GM18498 (cell line): ENCODE data around the gene ARHGAP40.

Source experiments
- ATAC-seq: cut with Tn5 transposase; IDR thresholded peaks from one replicate; pipeline ENCODE4 v1.9.1; 2021; ENCODE audit warnings: mild to moderate bottlenecking, moderate library complexity; ENCODE audit not compliant: unreplicated experiment

Gene ARHGAP40

DNA sequence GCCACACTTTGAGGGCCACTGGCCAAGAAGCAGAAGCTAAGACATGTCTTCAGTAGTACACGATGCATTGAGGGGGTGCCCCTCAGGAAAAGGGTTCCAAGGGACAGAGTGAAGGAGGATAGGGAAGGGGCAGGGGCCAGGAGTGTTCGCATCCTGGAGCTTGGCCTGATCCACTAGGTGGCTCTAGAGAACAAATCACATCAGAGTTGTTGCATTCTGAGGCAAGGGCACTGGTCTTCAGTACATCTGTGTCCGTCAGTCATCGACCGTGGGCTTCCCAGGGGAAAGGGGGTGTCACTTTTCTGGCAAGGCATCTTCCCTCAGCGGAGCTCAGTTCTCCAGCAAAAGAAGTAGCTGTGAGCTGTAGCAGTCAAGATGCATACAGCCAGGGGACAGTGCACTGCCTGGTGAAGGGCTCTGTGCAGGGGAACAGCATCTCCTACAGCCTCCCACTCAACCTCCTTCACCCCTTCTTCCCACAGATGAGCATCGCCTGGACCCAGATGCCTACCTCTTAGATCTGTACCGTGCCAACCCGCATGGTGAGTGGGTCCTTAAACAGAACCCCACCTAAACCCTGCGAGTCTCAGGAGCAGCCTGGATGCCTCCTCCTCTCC, 47.8 kb downstream of the ARHGAP40 start:
- no peak for ATAC-seq

GRCh38 chr20:38650010-38650409, 48.4 kb downstream of the ARHGAP40 start:
- no peak for ATAC-seq

DNA sequence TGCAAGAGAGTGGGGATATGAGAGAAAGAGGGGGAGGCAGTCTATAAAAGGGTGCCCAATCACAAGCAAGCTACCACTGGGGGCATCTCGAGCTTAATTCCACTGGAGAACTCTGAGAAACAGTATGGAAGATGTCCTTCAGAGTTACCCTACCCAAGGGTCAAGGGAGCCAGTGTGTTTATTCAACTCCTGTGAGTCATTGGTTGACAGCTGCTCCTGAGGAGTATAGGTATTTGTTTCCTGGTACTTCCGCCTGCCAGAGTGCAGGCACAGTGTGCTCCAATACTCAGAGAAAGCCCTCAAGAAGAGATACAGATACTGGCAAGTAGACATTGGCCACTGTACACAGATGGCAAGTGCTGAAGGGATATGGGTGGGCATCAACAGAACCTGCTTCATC, 49.5 kb downstream of the ARHGAP40 start:
- ATAC-seq = no peak

GRCh38 chr20:38651562-38651961, 50.0 kb downstream of the ARHGAP40 start:
- ATAC-seq = no peak

DNA sequence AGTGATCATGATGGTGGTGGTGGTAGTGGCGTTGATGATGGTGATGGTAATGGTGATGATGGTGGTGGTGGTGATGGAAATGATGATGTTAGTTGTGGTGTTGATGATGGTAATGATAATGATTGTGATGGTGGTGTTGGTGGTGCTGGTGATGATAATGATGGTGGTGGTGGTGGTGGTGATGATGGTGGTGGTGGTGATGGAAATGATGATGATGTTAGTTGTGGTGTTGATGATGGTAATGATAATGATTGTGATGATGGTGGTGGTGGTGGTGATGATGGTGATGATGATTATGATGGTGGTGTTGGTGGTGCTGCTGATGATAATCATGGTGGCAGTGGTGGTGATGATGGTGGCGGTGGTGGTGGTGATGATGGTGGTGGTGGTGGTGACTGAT, 51.4 kb downstream of the ARHGAP40 start:
- ATAC-seq = no peak

- ATAC-seq = no peak
Measured at GRCh38 chr20:38657390-38657789, 55.8 kb downstream of the ARHGAP40 start.

DNA sequence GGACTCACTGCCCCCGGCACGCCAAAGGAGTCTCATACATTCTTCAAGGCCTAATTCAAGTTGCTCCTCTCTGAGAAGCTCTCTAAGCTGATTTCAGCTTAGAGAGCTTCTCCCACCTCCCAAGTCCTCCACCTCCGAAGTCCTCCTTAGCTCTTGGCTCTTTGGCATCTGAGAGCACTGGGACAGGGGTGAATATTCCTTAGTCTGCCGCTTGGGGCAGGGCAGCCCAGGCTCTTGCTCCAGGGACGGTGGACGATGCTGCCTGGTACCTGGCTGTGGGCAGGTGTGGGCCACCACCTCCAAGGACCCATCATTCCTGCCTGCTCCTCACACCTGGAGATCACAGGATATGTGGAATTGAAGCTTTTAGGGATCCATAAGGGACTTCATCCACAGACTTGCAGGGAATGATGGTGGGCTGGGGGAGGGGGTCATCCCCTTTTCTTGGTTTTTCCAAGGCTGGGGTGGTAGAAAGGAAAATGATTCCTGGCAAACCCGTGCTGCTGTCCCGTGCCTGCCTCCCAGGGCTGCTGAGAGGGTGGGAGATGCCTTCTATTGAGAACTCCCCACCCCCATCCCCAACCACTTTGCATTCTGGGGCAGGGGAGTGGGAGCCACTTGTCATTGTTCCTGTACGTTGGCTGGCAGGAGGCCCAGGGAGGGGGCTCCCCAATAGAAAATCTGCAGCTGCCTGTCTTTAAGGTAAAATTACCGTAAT, 57.4 kb downstream of the ARHGAP40 start:
- ATAC-seq = peak; percentile 62

DNA sequence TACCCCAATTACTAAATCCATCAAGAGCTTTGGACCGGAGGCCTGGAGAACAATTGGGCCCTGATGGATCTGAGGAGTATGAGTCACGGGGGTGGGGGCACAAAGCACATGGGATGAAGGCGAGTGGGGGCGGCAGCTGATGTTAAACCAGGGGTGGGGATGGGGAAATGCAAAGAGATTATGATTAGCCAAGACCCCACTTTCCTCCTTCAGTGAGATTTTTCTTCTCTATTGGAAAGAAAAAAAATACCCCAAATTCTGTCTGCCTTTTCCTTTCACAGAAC, 57.9 kb downstream of the ARHGAP40 start:
- ATAC-seq = no peak

DNA sequence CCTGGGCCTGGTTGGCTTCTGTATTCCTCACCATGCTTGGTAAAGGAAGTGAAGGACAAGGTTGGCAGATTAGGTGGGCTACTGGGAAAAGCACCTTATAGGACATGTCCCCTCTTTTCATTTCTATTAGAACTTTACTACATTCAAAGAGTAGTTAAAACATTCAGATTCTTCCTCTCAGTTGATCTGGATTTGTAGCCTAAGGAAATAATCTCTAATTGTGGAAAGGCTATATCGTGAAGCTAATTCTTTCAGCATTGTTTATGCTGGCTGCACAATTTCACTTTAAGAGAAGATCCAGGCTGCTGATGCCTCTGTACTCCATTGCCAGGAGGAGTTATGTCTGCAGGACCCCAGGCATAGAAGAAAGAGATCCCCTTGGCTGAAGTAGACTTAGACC, 58.8 kb downstream of the ARHGAP40 start:
- no peak for ATAC-seq

GRCh38 chr20:38663660-38664059, 62.1 kb downstream of the ARHGAP40 start:
- no peak for ATAC-seq

GRCh38 chr20:38664284-38664683, 62.7 kb downstream of the ARHGAP40 start:
- no peak for ATAC-seq

DNA sequence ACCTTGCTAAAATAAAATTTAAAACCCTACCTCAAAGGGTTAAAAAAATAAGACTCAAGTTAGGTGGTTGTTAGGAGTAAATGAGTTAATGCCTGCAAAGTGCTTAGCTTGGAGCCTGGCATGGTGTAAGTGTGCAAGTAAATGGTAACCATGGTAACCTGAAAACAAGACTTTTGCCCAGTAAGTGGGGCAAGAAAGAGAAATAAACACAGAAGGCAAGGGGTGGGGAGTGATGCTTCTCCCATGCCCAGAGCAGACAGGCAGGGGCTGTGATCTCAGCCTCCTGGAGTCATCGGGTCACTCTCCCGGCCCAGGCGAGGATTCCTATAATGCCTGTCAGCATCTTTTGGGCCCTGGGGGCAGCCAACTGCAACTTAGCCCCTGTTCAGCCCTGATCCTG, 63.5 kb downstream of the ARHGAP40 start:
- ATAC-seq = no peak

DNA sequence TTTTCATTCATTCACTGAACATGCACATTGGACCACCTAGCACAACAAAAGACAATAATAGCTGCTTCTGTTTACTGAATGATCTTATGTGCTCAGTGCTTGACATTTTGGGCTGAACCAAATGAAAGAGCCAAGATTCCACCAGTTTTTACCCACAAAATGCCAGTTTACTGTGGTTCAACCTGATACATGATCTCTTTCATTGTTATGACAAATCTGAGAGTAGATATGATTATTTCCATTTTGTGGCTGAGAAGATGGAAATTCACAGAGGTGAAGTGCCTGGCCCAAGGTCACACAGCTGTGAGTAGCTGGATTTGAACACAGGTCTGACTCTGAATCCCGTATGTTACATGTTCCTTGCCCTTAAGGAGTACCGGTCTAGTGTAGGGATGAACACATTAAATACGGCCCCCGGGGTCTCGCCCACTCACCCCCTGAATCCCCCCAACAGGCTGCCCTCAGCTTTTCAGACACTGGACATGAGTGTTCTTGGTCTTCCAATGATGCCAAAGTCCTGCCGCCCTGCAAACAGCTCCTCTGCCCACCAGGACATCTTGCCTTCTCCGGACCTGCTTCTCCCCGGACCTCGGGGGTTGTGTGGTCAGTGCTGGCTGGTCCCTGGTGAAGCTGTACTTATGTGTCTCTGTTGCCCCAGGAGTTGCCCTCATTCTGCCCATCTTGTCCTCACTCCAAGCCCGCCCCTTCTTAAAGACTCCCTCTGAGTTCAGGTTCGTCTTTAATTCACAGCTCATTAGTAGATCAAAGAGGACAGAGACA, 64.1 kb downstream of the ARHGAP40 start:
- ATAC-seq = no peak

GRCh38 chr20:38667417-38667956, 65.9 kb downstream of the ARHGAP40 start:
- ATAC-seq = no peak

DNA sequence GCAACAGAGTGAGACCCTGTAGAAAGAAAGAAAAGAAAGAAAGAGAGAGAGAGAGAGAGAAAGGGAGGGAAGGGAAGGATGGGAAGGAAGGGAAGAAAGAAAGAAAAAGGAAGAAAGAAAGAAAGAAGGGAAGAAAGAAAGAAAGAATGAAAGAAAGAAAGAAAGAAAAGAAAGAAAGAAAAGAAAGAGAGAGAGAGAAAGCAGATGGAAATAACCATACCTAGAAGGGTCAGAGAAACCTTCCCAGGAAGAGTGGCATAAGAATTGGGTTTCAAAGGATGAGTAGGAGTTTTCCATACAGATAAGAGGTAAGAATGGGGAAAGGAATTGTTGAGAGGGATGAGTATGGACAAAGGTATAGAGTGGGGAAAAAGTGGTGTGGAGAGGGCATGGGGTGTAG, 68.1 kb downstream of the ARHGAP40 start:
- ATAC-seq = no peak

GRCh38 chr20:38670786-38671185, 69.2 kb downstream of the ARHGAP40 start:
- ATAC-seq = no peak

GRCh38 chr20:38671186-38671585, 69.6 kb downstream of the ARHGAP40 start:
- ATAC-seq = no peak

DNA sequence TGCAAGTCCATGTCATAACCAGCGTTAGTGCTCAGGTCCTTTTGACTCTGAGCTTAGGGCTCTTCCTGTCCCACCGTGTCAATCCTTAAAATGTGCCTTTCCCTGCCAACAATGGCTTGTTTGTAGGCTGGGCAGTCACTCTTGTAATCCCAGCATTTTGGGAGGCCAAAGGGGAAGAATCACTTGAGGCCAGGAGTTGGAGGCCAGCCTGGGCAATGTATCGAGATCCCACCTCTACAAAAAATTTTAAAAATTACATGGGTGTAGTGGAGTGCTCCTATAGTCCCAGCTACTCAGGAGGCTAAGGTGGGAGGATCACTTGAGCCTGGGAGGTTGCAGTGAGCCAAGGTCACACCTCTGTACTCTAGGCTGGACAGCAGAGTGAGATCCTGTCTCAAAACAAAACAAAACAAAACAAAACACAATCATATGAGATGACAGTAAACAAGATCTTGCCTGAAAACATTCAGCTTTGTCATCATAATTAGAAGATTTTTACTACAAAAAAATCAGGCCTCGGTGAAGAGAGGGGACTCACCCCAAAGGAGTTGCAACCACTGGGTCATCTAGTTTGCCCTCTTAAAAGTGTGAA, 70.2 kb downstream of the ARHGAP40 start:
- ATAC-seq = no peak

DNA sequence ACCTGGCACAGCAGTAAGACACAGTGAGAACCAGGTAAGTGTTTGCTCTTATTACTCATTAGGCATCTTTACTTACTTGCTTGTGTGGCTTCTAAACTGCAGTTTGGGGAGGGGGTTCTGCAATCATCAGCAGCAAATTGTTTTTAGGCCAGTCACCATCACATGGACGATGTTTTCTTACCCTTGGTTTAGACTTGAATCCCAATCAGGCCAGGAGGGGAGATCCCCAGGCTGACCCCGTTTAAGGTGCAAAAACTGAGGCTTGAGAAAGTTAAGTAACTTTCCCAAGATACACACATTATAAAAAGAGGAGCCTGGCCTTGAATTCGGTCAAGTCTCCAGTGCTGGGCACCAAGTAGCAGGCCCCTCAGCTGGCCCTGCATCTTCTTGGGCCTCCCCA, 70.9 kb downstream of the ARHGAP40 start:
- ATAC-seq = no peak

DNA sequence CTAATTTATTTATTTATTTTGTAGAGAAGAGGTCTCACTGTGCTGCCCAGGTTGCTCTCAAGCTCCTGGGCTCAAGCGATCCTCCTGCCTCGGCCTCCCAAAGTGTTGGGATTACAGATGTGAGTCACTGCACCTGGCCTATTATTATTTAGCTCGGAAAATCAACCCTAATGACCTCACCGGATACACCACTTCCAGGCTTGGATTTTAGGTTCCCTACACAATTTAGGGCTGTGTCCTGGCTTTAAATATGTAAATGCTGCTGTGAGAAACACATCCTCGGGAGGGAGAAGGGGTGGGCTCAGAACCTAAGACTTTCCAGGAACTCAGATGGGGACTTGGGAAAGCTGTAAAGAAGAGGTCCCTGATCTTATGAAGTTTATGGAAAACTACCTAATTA, 71.7 kb downstream of the ARHGAP40 start:
- no peak for ATAC-seq

DNA sequence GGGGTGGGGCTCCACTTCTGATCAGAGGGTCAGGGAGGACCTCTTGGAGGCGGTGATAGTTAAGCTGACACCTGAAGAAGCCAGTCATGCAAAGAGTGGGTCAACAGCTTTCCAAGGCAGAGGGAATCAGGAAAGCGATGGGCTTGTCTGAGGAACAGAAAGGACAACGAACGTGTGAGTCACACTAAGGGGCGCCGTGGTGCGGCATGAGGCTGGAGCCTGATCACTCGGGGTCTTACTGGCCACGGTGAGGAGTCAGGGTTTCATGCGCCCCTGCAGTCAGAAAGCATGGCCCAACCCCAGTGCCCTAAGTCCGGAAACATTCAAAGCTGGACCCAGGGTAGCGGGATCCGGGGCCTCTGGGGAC, 72.1 kb downstream of the ARHGAP40 start:
- peak; percentile 23 for ATAC-seq
